Liver (tissue), 9 donors: ENCODE results near the gene TMPRSS12. TPM values are rescaled to one million over a fixed set of nuclear protein-coding genes. Genes with fewer than 3 reads are reported as not detected.

Experiments
- DNase-seq: peaks from one replicate; pipeline ENCODE4 v3.0.0-alpha.2; 2017; ENCODE audit warnings: low spot score
- H3K27ac ChIP-seq, 2 donors: one replicate each; pipeline ENCODE4 v1.7.0; 2013; ENCODE audit warnings: inconsistent platforms in 2 of 2, low read length in 2 of 2, control low read depth in 1 of 2, low read depth in 1 of 2, mild to moderate bottlenecking in 1 of 2
- H3K27me3 ChIP-seq, 4 donors: one replicate each; pipeline versions ENCODE4 v1.6.1 to v1.7.0; 2013; ENCODE audit warnings: low read length in 3 of 4, inconsistent platforms in 1 of 4, mild to moderate bottlenecking in 1 of 4, moderate library complexity in 1 of 4; ENCODE audit not compliant: control insufficient read depth in 4 of 4, insufficient read depth in 4 of 4
- H3K36me3 ChIP-seq, 4 donors: one replicate each; pipeline versions ENCODE4 v1.6.1 to v1.7.0; 2013; ENCODE audit warnings: low read length in 3 of 4, mild to moderate bottlenecking in 3 of 4, low read depth in 1 of 4, moderate library complexity in 1 of 4; ENCODE audit not compliant: control insufficient read depth in 4 of 4, insufficient read depth in 3 of 4
- H3K4me1 ChIP-seq, 4 donors: one replicate each; pipeline versions ENCODE4 v1.6.1 to v1.7.0; 2013; ENCODE audit warnings: low read length in 3 of 4, mild to moderate bottlenecking in 3 of 4, moderate library complexity in 1 of 4; ENCODE audit not compliant: control insufficient read depth in 4 of 4, insufficient read depth in 4 of 4
- H3K4me3 ChIP-seq, 3 donors: one replicate each; pipeline versions ENCODE4 v1.6.1 to v1.7.0; 2013; ENCODE audit warnings: low read length in 3 of 3, control low read depth in 1 of 3, low read depth in 1 of 3, mild to moderate bottlenecking in 1 of 3
- H3K9ac ChIP-seq, 2 donors: one replicate each; pipeline ENCODE4 v1.7.0; 2013; ENCODE audit warnings: low read length in 2 of 2, mild to moderate bottlenecking in 2 of 2, moderate library complexity in 2 of 2, control low read depth in 1 of 2, low read depth in 1 of 2
- H3K9me3 ChIP-seq, 4 donors: one replicate each; pipeline versions ENCODE4 v1.6.1 to v1.7.0; 2013; ENCODE audit warnings: low read length in 3 of 4; ENCODE audit not compliant: control insufficient read depth in 4 of 4
- ATF3 ChIP-seq: IDR thresholded peaks from 2 replicates; pipeline ENCODE4 v1.6.1; 2016; ENCODE audit warnings: antibody characterized with exemption
- CTCF ChIP-seq: fragments of 150-350 bp; IDR thresholded peaks from 2 replicates; pipeline ENCODE4 v1.5.1; 2017; ENCODE audit warnings: improper control_type of control experiment, low read depth, low read length; ENCODE audit not compliant: missing input control
- EGR1 ChIP-seq, 2 donors: IDR thresholded peaks; 2 replicates each; pipeline ENCODE4 v1.6.1; 2016 to 2018; ENCODE audit warnings: antibody characterized with exemption in 2 of 2, low read depth in 2 of 2
- FOXA1 ChIP-seq: IDR thresholded peaks from 2 replicates; pipeline ENCODE4 v1.6.1; 2016; ENCODE audit warnings: antibody characterized with exemption
- FOXA2 ChIP-seq: IDR thresholded peaks from 2 replicates; pipeline ENCODE4 v1.6.1; 2016; ENCODE audit warnings: antibody characterized with exemption
- GABPA ChIP-seq, 2 donors: IDR thresholded peaks in 1 of 2; conservative IDR thresholded peaks in 1 of 2; 2 replicates each; pipeline ENCODE4 v1.6.1; 2016; ENCODE audit warnings: antibody characterized with exemption in 2 of 2, mild to moderate bottlenecking in 1 of 2, moderate library complexity in 1 of 2
- HNF4A ChIP-seq, 2 donors: conservative IDR thresholded peaks; 2 replicates each; pipeline ENCODE4 v1.6.1; 2016; ENCODE audit warnings: antibody characterized with exemption in 2 of 2, mild to moderate bottlenecking in 2 of 2
- HNF4G ChIP-seq: IDR thresholded peaks from 2 replicates; pipeline ENCODE4 v1.6.1; 2016; ENCODE audit warnings: antibody characterized with exemption
- JUND ChIP-seq, 2 donors: IDR thresholded peaks; 2 replicates each; pipeline ENCODE4 v1.6.1; 2016; ENCODE audit warnings: antibody characterized with exemption in 2 of 2
- MAX ChIP-seq: IDR thresholded peaks from 2 replicates; pipeline ENCODE4 v1.6.1; 2016; ENCODE audit warnings: antibody characterized with exemption
- NR2F2 ChIP-seq: IDR thresholded peaks from 2 replicates; pipeline ENCODE4 v1.6.1; 2016; ENCODE audit warnings: antibody characterized with exemption
- RAD21 ChIP-seq, 2 donors: IDR thresholded peaks; 2 replicates each; pipeline ENCODE4 v1.6.1; 2016; ENCODE audit warnings: antibody characterized with exemption in 2 of 2, mild to moderate bottlenecking in 2 of 2
- REST ChIP-seq: IDR thresholded peaks from 2 replicates; pipeline ENCODE4 v1.6.1; 2016; ENCODE audit warnings: antibody characterized with exemption, mild to moderate bottlenecking
- RXRA ChIP-seq, 2 donors: IDR thresholded peaks; 2 replicates each; pipeline ENCODE4 v1.6.1; 2017 to 2018; ENCODE audit warnings: antibody characterized with exemption in 2 of 2, mild to moderate bottlenecking in 1 of 2
- SP1 ChIP-seq: IDR thresholded peaks from 2 replicates; pipeline ENCODE4 v1.6.1; 2018; ENCODE audit warnings: antibody characterized with exemption, mild to moderate bottlenecking
- TAF1 ChIP-seq: conservative IDR thresholded peaks from 2 replicates; pipeline ENCODE4 v1.6.1; 2016; ENCODE audit warnings: antibody characterized with exemption, mild to moderate bottlenecking
- YY1 ChIP-seq: IDR thresholded peaks from 2 replicates; pipeline ENCODE4 v1.6.1; 2016; ENCODE audit warnings: antibody characterized with exemption, mild to moderate bottlenecking
- ZBTB33 ChIP-seq: IDR thresholded peaks from 2 replicates; pipeline ENCODE4 v1.6.1; 2016; ENCODE audit warnings: antibody characterized with exemption
- WGBS: extraction: QIAGEN DNeasy Blood & Tissue Kit; methylation state at CpG from one replicate; pipeline ENCODE4 v1.1.7; 2013; 5-methylcytosine and 5-hydroxymethylcytosine counted together
- polyA plus RNA-seq, 2 donors: library from polyadenylated mRNA; stranded (reverse) in 1 of 2; unstranded in 1 of 2; fragments of 200-250 nt in 1 of 2; fragments of >200 nt in 1 of 2; fragmentation: Nextera tagmentation in 1 of 2; extraction: Ambion mirVana in 1 of 2; gene quantifications; one replicate each; pipeline versions ENCODE4 v1.2.1 to v1.2.3, GENCODE V29; 2013 to 2015
- total RNA-seq, 2 donors: library from RNA; depleted of rRNA; stranded (reverse); fragments of >200 nt; gene quantifications; one replicate each; pipeline ENCODE4 v1.2.3, GENCODE V29; 2014
- donor health status: healthy.
- donor health status: healthy.
- donor health status: healthy.
- donor health status: healthy.
- donor health status: healthy.

TMPRSS12 gene
- total and polyA plus RNA-seq, 4 donors = not detected

- DNase-seq = peak; percentile 44
- 55% methylated on average over 2 of the region's 2 CpGs for WGBS
- peak overlapping the region; percentile 69 to 75 for H3K27ac ChIP-seq
Observed at GRCh38 chr12:50933459-50934124, 90.9 kb downstream of the TMPRSS12 start.

GRCh38 chr12:50934371-50934851, 91.7 kb downstream of the TMPRSS12 start:
- TF ChIP-seq GABPA (IDR thresholded peaks at IDR 0.05 in 1 of 2, conservative IDR thresholded peaks at IDR 0.05 in 1 of 2) (no peak), MAX (no peak), NR2F2 (no peak), REST (no peak), SP1 (no peak), TAF1 (no peak), YY1 (no peak), CTCF (no peak), JUND (IDR thresholded peaks at IDR 0.05) (no peak), HNF4A (conservative IDR thresholded peaks at IDR 0.05) (no peak), FOXA2 (no peak), RXRA (IDR thresholded peaks at IDR 0.05) (no peak), RAD21 (IDR thresholded peaks at IDR 0.05) (no peak), HNF4G (no peak), EGR1 (IDR thresholded peaks at IDR 0.05; ENCODE audit: low read depth in 2 of 2) (no peak), ZBTB33 (no peak), FOXA1 (no peak), ATF3 (no peak)
- peaks cover 0 to 6% (median 4%) of the 10 kb centered on the region in 4 donors for H3K36me3 ChIP-seq
- peaks cover 0 to 3% (median 0%) of the 10 kb centered on the region in 4 donors for H3K9me3 ChIP-seq
- peak overlapping the region in 1 of 2 donors; percentile 10 for H3K9ac ChIP-seq
- no peaks in the 10 kb centered on the region for H3K27me3 ChIP-seq
- H3K4me3 ChIP-seq = no peak overlapping the region
- 41% methylated on average over 3 of the region's 3 CpGs for WGBS
- H3K4me1 ChIP-seq = peaks cover 17 to 65% (median 55%) of the 10 kb centered on the region in 4 donors
- H3K27ac ChIP-seq = peak overlapping the region; percentile 69 to 75
- DNase-seq = no peak

More at GRCh38 chr12:50933459-50934124, 90.9 kb downstream of the TMPRSS12 start:
- Histone ChIP-seq H3K36me3 (peaks cover 0 to 8% (median 4%) of the 10 kb centered on the region in 4 donors), H3K9me3 (peaks cover 0 to 3% (median 0%) of the 10 kb centered on the region in 4 donors), H3K4me3 (no peak overlapping the region), H3K27me3 (no peaks in the 10 kb centered on the region), H3K9ac (no peak overlapping the region), H3K4me1 (peaks cover 17 to 71% (median 62%) of the 10 kb centered on the region in 4 donors)
- TF ChIP-seq YY1 = peak; percentile 14
- no peak for TF ChIP-seq GABPA (IDR thresholded peaks at IDR 0.05 in 1 of 2, conservative IDR thresholded peaks at IDR 0.05 in 1 of 2)
- TF ChIP-seq HNF4A (conservative IDR thresholded peaks at IDR 0.05) = no peak
